Measurements from ENCODE around the gene LIPG. TPM values are rescaled to one million over a fixed set of nuclear protein-coding genes. Genes with fewer than 3 reads are reported as not detected.

Gene LIPG
- total and polyA plus RNA-seq, 2 of the 13 experiments (the other 11 are each of a cell fraction or from before 2014, with no cell fraction given) = 0.96 to 10.8 TPM

DNA sequence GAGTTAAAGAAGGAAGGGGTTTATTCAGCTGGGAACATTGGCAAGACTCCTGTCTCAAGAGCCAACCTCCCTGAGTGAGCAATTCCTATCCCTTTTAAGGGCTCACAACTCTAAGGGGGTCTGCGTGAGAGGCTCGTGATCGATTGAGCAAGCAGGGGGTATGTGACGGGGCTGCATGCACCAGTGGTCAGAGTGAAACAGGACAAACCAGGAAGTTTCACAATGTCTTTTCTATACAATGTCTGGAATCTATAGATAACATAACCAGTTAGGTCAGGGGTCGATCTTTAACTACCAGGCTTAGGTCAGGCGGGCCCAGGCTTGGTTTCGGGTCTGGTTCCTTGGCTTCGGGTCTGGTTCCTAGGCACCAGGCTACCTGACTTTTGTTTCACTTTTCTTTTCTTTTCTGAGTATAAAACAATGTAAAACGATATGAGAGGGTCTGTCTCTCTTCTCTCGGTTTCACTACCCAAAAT is 30.1 kb upstream of the LIPG start (continued):
- TF ChIP-seq HDAC2 (CRISPR knock-in tag; IDR thresholded peaks at IDR 0.05) (peak; percentile 39; the same call in 1 of the 2 replicates), SOX13 (IDR thresholded peaks at IDR 0.05) (no peak), SOX13 (CRISPR knock-in tag; conservative IDR thresholded peaks at IDR 0.05 in 1 of 2, IDR thresholded peaks at IDR 0.05 in 1 of 2) (peak in 1 of 2 experiments; percentile 25; a peak in 1 of 4 replicates), PAXIP1 (CRISPR knock-in tag; conservative IDR thresholded peaks at IDR 0.05) (peak; percentile 36; the same call in 1 of the 2 replicates), ZBTB4 (CRISPR knock-in tag; IDR thresholded peaks at IDR 0.05; ENCODE audit: borderline replicate concordance) (no peak), ZBTB7B (CRISPR knock-in tag; IDR thresholded peaks at IDR 0.05) (peak; percentile 73), PHF21A (CRISPR knock-in tag; IDR thresholded peaks at IDR 0.05) (0 out of 2 replicates have a peak, but pooled peaks have one; percentile 25), DMAP1 (CRISPR knock-in tag; IDR thresholded peaks at IDR 0.05) (no peak)
